ENCODE measurements around the gene PRELID3B.

GRCh38 chr20:59032713-59033059 lies 9.9 kb downstream of the PRELID3B start:
- TF ChIP-seq, protein P1, sequence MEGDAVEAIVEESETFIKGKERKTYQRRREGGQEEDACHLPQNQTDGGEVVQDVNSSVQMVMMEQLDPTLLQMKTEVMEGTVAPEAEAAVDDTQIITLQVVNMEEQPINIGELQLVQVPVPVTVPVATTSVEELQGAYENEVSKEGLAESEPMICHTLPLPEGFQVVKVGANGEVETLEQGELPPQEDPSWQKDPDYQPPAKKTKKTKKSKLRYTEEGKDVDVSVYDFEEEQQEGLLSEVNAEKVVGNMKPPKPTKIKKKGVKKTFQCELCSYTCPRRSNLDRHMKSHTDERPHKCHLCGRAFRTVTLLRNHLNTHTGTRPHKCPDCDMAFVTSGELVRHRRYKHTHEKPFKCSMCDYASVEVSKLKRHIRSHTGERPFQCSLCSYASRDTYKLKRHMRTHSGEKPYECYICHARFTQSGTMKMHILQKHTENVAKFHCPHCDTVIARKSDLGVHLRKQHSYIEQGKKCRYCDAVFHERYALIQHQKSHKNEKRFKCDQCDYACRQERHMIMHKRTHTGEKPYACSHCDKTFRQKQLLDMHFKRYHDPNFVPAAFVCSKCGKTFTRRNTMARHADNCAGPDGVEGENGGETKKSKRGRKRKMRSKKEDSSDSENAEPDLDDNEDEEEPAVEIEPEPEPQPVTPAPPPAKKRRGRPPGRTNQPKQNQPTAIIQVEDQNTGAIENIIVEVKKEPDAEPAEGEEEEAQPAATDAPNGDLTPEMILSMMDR (IDR thresholded peaks at IDR 0.05): peak in 1 of 4 donors; percentile 21
- no peak for TF ChIP-seq POLR2A (IDR thresholded peaks at IDR 0.05)

Data from right lobe of liver (tissue), 4 donors.